Measurements from ENCODE around the gene IGFBP7.

- TF ChIP-seq, protein P1, sequence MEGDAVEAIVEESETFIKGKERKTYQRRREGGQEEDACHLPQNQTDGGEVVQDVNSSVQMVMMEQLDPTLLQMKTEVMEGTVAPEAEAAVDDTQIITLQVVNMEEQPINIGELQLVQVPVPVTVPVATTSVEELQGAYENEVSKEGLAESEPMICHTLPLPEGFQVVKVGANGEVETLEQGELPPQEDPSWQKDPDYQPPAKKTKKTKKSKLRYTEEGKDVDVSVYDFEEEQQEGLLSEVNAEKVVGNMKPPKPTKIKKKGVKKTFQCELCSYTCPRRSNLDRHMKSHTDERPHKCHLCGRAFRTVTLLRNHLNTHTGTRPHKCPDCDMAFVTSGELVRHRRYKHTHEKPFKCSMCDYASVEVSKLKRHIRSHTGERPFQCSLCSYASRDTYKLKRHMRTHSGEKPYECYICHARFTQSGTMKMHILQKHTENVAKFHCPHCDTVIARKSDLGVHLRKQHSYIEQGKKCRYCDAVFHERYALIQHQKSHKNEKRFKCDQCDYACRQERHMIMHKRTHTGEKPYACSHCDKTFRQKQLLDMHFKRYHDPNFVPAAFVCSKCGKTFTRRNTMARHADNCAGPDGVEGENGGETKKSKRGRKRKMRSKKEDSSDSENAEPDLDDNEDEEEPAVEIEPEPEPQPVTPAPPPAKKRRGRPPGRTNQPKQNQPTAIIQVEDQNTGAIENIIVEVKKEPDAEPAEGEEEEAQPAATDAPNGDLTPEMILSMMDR (IDR thresholded peaks at IDR 0.05), result no peak
- no peak for TF ChIP-seq POLR2A (IDR thresholded peaks at IDR 0.05)
Observed at GRCh38 chr4:57083090-57083489, 27.1 kb downstream of the IGFBP7 start.

Data from right lobe of liver (tissue), 4 donors.